Psoas muscle (tissue), 8 donors: ENCODE results near the gene KDM1A. TPM values are rescaled to one million over a fixed set of nuclear protein-coding genes. Genes with fewer than 3 reads are reported as not detected.

Experiments
- ATAC-seq, 4 donors: fragments of 200-7000 bp; cut with Tn5 transposase; one replicate each; pipeline ENCODE4 v1.9.1; 2020; ENCODE audit warnings: moderate library complexity in 3 of 4, mild to moderate bottlenecking in 2 of 4
- DNase-seq, 2 donors: peaks; one replicate each; pipeline ENCODE4 v3.0.0-alpha.2; 2020
- H3K27ac ChIP-seq: fragments of 200-600 bp; one replicate; pipeline ENCODE4 v1.8.0; 2022
- H3K27me3 ChIP-seq, 3 donors: fragments of 200-600 bp in 1 of 3; one replicate each; pipeline versions ENCODE4 v1.6.1 to v1.8.0; 2013 to 2022; ENCODE audit warnings: low read length in 2 of 3, mild to moderate bottlenecking in 2 of 3, moderate library complexity in 1 of 3; ENCODE audit not compliant: insufficient read depth in 3 of 3
- H3K36me3 ChIP-seq, 2 donors: fragments of 200-600 bp in 1 of 2; one replicate each; pipeline versions ENCODE4 v1.6.1 to v1.8.0; 2013 to 2022; ENCODE audit warnings: low read depth in 1 of 2, mild to moderate bottlenecking in 1 of 2, moderate library complexity in 1 of 2; ENCODE audit not compliant: insufficient read depth in 1 of 2
- H3K4me1 ChIP-seq: fragments of 200-600 bp; one replicate; pipeline ENCODE4 v1.8.0; 2022
- H3K4me3 ChIP-seq: fragments of 200-600 bp; one replicate; pipeline ENCODE4 v1.8.0; 2022; ENCODE audit warnings: mild to moderate bottlenecking
- H3K9me3 ChIP-seq: fragments of 200-600 bp; one replicate; pipeline ENCODE4 v1.8.0; 2022
- CTCF ChIP-seq: fragments of 200-600 bp; IDR thresholded peaks from one replicate; pipeline ENCODE4 v1.8.0; 2022; ENCODE audit warnings: antibody characterized with exemption
- WGBS, 3 donors: extraction: QIAGEN DNeasy Blood & Tissue Kit; methylation state at CpG; one replicate each; pipeline versions ENCODE4 v1.1.6 to v1.1.7; 2013; 5-methylcytosine and 5-hydroxymethylcytosine counted together
- intact Hi-C, 2 donors: fragments of 100-400 bp; cut with DNase I; formaldehyde crosslinking; loops; one replicate each; pipeline versions ENCODE4 v1.11.0 to v1.14.2; 2022
- polyA plus RNA-seq, 3 donors: library from polyadenylated mRNA; stranded (reverse); fragments of 200-250 nt; gene quantifications; one replicate each; pipeline ENCODE4 v1.2.3, GENCODE V29; 2013
- total RNA-seq, 4 donors: library from RNA; stranded (reverse); fragmentation: NEBNext Ultra II Directional in 2 of 4; extraction: Animal tissue kit (Norgen Biotek cat#: 25700) in 2 of 4; gene quantifications; one replicate each; pipeline versions ENCODE4 v1.2.1 to v1.2.4, GENCODE V29; 2021 to 2023
- donor health status: healthy with polysubstance abuse.
- donor health status: DM: no; HTN: no; CAD: no; lungs with moderate emphysema.
- donor health status: Bipolar disorder and iron deficiency.
- donor health status: healthy.
- donor health status: DM: yes; HTN: yes; CAD: no.
- donor health status: DM: no; HTN: no; CAD: no.
- donor health status: DM: no; HTN: no; CAD: no.
- donor health status: DM: yes; HTN: yes; CAD: no.

The KDM1A gene
- total and polyA plus RNA-seq, 7 donors = 29.1 to 49.2 (median 41.5) TPM

GRCh38 chr1:23018661-23019093 is 591 bp upstream of the KDM1A start:
- ATAC-seq (peak in 3 of 4 donors; percentile 17 to 33 (median 25)), DNase-seq (no peak)
- TF ChIP-seq CTCF = no peak
- WGBS, 3 donors = 26 to 31% (median 28%) methylated on average over 10 of the region's 10 CpGs
- H3K27me3 ChIP-seq = no peaks in the 10 kb centered on the region
- peak overlapping the region; percentile 78 for H3K4me3 ChIP-seq
- intact Hi-C loops = no loop called here
- H3K9me3 ChIP-seq = no peaks in the 10 kb centered on the region
- H3K27ac ChIP-seq = peak overlapping the region; percentile 90
- no peaks in the 10 kb centered on the region for H3K36me3 ChIP-seq
- peaks cover 10% of the 10 kb centered on the region for H3K4me1 ChIP-seq

- ATAC-seq = peak; percentile 5 to 21 (median 12)
- no peak for TF ChIP-seq CTCF
- Histone ChIP-seq H3K9me3 (no peaks in the 10 kb centered on the region), H3K27ac (peak overlapping the region; percentile 90), H3K27me3 (no peaks in the 10 kb centered on the region), H3K36me3 (no peaks in the 10 kb centered on the region), H3K4me3 (peak overlapping the region; percentile 78), H3K4me1 (peaks cover 13% of the 10 kb centered on the region)
- intact Hi-C loops = no loop called here
- 0 to 1% (median 0%) methylated on average over 35 to 42 of the region's 42 CpGs for WGBS, 3 donors
- DNase-seq = peak; percentile 25 to 62
Measured at GRCh38 chr1:23019863-23020625, 776 bp downstream of the KDM1A start.

GRCh38 chr1:23020706-23021405 is 1.6 kb downstream of the KDM1A start:
- peak overlapping the region; percentile 78 for H3K4me3 ChIP-seq
- no peaks in the 10 kb centered on the region for H3K9me3 ChIP-seq
- no peaks in the 10 kb centered on the region for H3K27me3 ChIP-seq
- WGBS, 3 donors = 33 to 40% (median 39%) methylated on average over 7 of the region's 7 CpGs
- TF ChIP-seq CTCF = no peak
- H3K27ac ChIP-seq = no peak overlapping the region
- no peaks in the 10 kb centered on the region for H3K36me3 ChIP-seq
- intact Hi-C loops = no loop called here
- peaks cover 13% of the 10 kb centered on the region for H3K4me1 ChIP-seq
- ATAC-seq (no peak), DNase-seq (no peak)

- no peaks in the 10 kb centered on the region for H3K9me3 ChIP-seq
- no peaks in the 10 kb centered on the region for H3K27me3 ChIP-seq
- no peak for TF ChIP-seq CTCF
- 93 to 94% (median 93%) methylated on average over 2 of the region's 2 CpGs for WGBS, 3 donors
- intact Hi-C loops = no loop called here
- peaks cover 13% of the 10 kb centered on the region for H3K4me1 ChIP-seq
- H3K4me3 ChIP-seq = no peak overlapping the region
- ATAC-seq (no peak), DNase-seq (no peak)
- H3K36me3 ChIP-seq = no peaks in the 10 kb centered on the region
- H3K27ac ChIP-seq = no peak overlapping the region
Measured at GRCh38 chr1:23021834-23022233, 2.6 kb downstream of the KDM1A start.
